IMR-90 (cell line): Measurements from ENCODE around the gene KCNMB1. TPM values are rescaled to one million over a fixed set of nuclear protein-coding genes. Genes with fewer than 3 reads are reported as not detected.
A peak's percentile ranks its signal among the peaks of the same experiment; 100 is the strongest.

ENCODE experiments used
- ATAC-seq: fragments of 200-7000 bp; cut with Tn5 transposase; 2 replicates; pipeline ENCODE4 v1.9.1; 2020; ENCODE audit warnings: low read depth, mild to moderate bottlenecking, moderate library complexity
- BruUV-seq: library from RNA; stranded (reverse); fragments of 400-500 nt; replicated peaks from 2 replicates; lab custom pipeline; 2021; lab: Mats Ljungman, UMichigan
- CTCF ChIA-PET: fragments of 300-600 bp; formaldehyde crosslinking; extraction: SDS; loops from one replicate; lab custom pipeline; 2021; ENCODE audit warnings: antibody characterized with exemption; lab: Yijun Ruan, JAX
- POLR2A ChIA-PET: fragments of 300-600 bp; sonication (Branson Sonifier 250); formaldehyde crosslinking; loops from one replicate; lab custom pipeline; 2022; ENCODE audit warnings: antibody characterized with exemption; ENCODE audit not compliant: unreplicated experiment; lab: Charles Lee
- DNase-seq: peaks from one replicate; pipeline ENCODE4 v3.0.0; 2013
- H2AFZ ChIP-seq: replicated peaks from 2 replicates; pipeline ENCODE3; 2013; ENCODE audit warnings: low read length, mild to moderate bottlenecking; ENCODE audit not compliant: poor library complexity
- H2AK5ac ChIP-seq: 2 replicates; pipeline ENCODE4 v1.6.1; 2013; ENCODE audit warnings: low read depth, low read length, inconsistent platforms
- H2AK9ac ChIP-seq: replicated peaks from 2 replicates; pipeline ENCODE3; 2013; ENCODE audit warnings: mild to moderate bottlenecking, low read depth, low read length, moderate library complexity; ENCODE audit not compliant: poor library complexity
- H2BK120ac ChIP-seq: 2 replicates; pipeline ENCODE4 v1.6.1; 2013; ENCODE audit warnings: low read depth, low read length, inconsistent platforms
- H2BK15ac ChIP-seq: 3 replicates; pipeline ENCODE4 v1.6.1; 2013; ENCODE audit warnings: low read depth, low read length, inconsistent platforms
- H2BK20ac ChIP-seq: 2 replicates; pipeline ENCODE4 v1.6.1; 2013; ENCODE audit warnings: low read depth, mild to moderate bottlenecking, inconsistent platforms, low read length, moderate library complexity
- H2BK5ac ChIP-seq: 2 replicates; pipeline ENCODE4 v1.6.1; 2013; ENCODE audit warnings: mild to moderate bottlenecking, low read depth, low read length, inconsistent platforms; ENCODE audit not compliant: poor library complexity, severe bottlenecking
- H3K14ac ChIP-seq: replicated peaks from 2 replicates; pipeline ENCODE4 v1.6.1; 2013; ENCODE audit warnings: low read depth, low read length, inconsistent platforms
- H3K18ac ChIP-seq: 2 replicates; pipeline ENCODE4 v1.6.1; 2013; ENCODE audit warnings: low read depth, low read length, control low read depth
- H3K23ac ChIP-seq: 2 replicates; pipeline ENCODE4 v1.6.1; 2013; ENCODE audit warnings: low read depth, low read length, inconsistent platforms
- H3K27ac ChIP-seq: 2 replicates; pipeline ENCODE4 v1.5.1; 2013; ENCODE audit warnings: mild to moderate bottlenecking, control low read depth, low read length; ENCODE audit not compliant: insufficient read depth
- H3K27me3 ChIP-seq: 2 replicates; pipeline ENCODE4 v1.6.1; 2013; ENCODE audit warnings: low read length; ENCODE audit not compliant: control insufficient read depth, insufficient read depth
- H3K36me3 ChIP-seq: 2 replicates; pipeline ENCODE4 v1.6.1; 2013; ENCODE audit warnings: low read length, mixed read lengths; ENCODE audit not compliant: control insufficient read depth, insufficient read depth
- H3K4ac ChIP-seq: 2 replicates; pipeline ENCODE4 v1.6.1; 2013; ENCODE audit warnings: low read depth, low read length, inconsistent platforms
- H3K4me1 ChIP-seq: 2 replicates; pipeline ENCODE4 v1.6.1; 2013; ENCODE audit warnings: low read length, mixed read lengths; ENCODE audit not compliant: control insufficient read depth, insufficient read depth
- H3K4me2 ChIP-seq: 2 replicates; pipeline ENCODE4 v1.6.1; 2013; ENCODE audit warnings: low read depth, mild to moderate bottlenecking, control low read depth, low read length, moderate library complexity
- H3K4me3 ChIP-seq: 2 replicates; pipeline ENCODE4 v1.5.1; 2013; ENCODE audit warnings: low read depth, mild to moderate bottlenecking, control low read depth, low read length, moderate library complexity; ENCODE audit not compliant: insufficient read depth
- H3K56ac ChIP-seq: 2 replicates; pipeline ENCODE4 v1.6.1; 2013; ENCODE audit warnings: low read length, inconsistent platforms; ENCODE audit not compliant: insufficient read depth; ENCODE audit errors: extremely low read depth
- H3K79me1 ChIP-seq, 2 experiments: 2 replicates each; pipeline ENCODE4 v1.6.1; 2013; ENCODE audit warnings: low read length in 2 of 2, inconsistent platforms in 1 of 2, low read depth in 1 of 2
- H3K9ac ChIP-seq: 2 replicates; pipeline ENCODE4 v1.6.1; 2013; ENCODE audit warnings: low read depth, low read length, control low read depth
- H3K9me1 ChIP-seq: 2 replicates; pipeline ENCODE4 v1.6.1; 2013; ENCODE audit warnings: low read length, inconsistent platforms; ENCODE audit not compliant: insufficient read depth
- H3K9me3 ChIP-seq: 2 replicates; pipeline ENCODE4 v1.6.1; 2013; ENCODE audit warnings: low read length; ENCODE audit not compliant: control insufficient read depth, insufficient read depth
- H4K20me1 ChIP-seq: 2 replicates; pipeline ENCODE4 v1.6.1; 2013; ENCODE audit warnings: low read length, inconsistent platforms; ENCODE audit not compliant: insufficient read depth
- H4K5ac ChIP-seq: 2 replicates; pipeline ENCODE4 v1.6.1; 2013; ENCODE audit warnings: mild to moderate bottlenecking, low read depth, low read length, control low read depth
- H4K8ac ChIP-seq, 2 experiments: 2 replicates each; pipeline ENCODE4 v1.6.1; 2013; ENCODE audit warnings: low read depth in 2 of 2, low read length in 2 of 2, control low read depth in 1 of 2, inconsistent platforms in 1 of 2
- H4K91ac ChIP-seq: 2 replicates; pipeline ENCODE4 v1.6.1; 2013; ENCODE audit warnings: low read depth, low read length, inconsistent platforms; ENCODE audit not compliant: insufficient read depth
- CEBPB ChIP-seq: IDR thresholded peaks from 2 replicates; pipeline ENCODE4 v1.6.1; 2012; ENCODE audit warnings: low read depth, low read length, improper control_type of control experiment
- CHD1 ChIP-seq: IDR thresholded peaks from 2 replicates; pipeline ENCODE4 v1.6.1; 2012; ENCODE audit warnings: low read depth, low read length, improper control_type of control experiment
- FOS ChIP-seq: fragments of 150-350 bp; IDR thresholded peaks from 2 replicates; pipeline ENCODE4 v1.6.1; 2016; ENCODE audit warnings: low read depth, low read length
- MAFK ChIP-seq: IDR thresholded peaks from 2 replicates; pipeline ENCODE4 v1.6.1; 2012; ENCODE audit warnings: low read depth, low read length, improper control_type of control experiment
- MXI1 ChIP-seq: IDR thresholded peaks from 2 replicates; pipeline ENCODE4 v1.6.1; 2012; ENCODE audit warnings: low read depth, mild to moderate bottlenecking, low read length, moderate library complexity, borderline replicate concordance
- NFE2L2 ChIP-seq: fragments of 150-350 bp; IDR thresholded peaks from 2 replicates; pipeline ENCODE4 v1.6.1; 2016; ENCODE audit warnings: low read depth, mild to moderate bottlenecking, low read length
- POLR2A ChIP-seq: IDR thresholded peaks from 2 replicates; pipeline ENCODE4 v1.6.1; 2012; ENCODE audit warnings: mild to moderate bottlenecking, low read depth, low read length
- RAD21 ChIP-seq: IDR thresholded peaks from 2 replicates; pipeline ENCODE4 v1.6.1; 2012; ENCODE audit warnings: low read length, improper control_type of control experiment
- RFX5 ChIP-seq: IDR thresholded peaks from 2 replicates; pipeline ENCODE4 v1.8.0; 2012; ENCODE audit warnings: low read depth, mild to moderate bottlenecking, low read length, moderate library complexity
- WGBS, 2 experiments: methylation state at CpG; one replicate each; pipeline versions ENCODE4 v1.1.5 to v1.1.7; 2013; ENCODE audit warnings: missing lambda C conversion rate in 2 of 2; ENCODE audit not compliant: insufficient read length in 1 of 2; ENCODE audit errors: extremely low coverage in 2 of 2; 5-methylcytosine and 5-hydroxymethylcytosine counted together
- dilution Hi-C: fragments of 300-500 bp; cut with HindIII; formaldehyde crosslinking; loops from one replicate; pipeline ENCODE4 v1.14.3; 2018; ENCODE audit warnings: low sequenced_read_pairs; ENCODE audit not compliant: unreplicated experiment
- in situ Hi-C: fragments of 300-500 bp; cut with MboI; formaldehyde crosslinking; loops from 3 replicates; pipeline ENCODE4 v1.14.3; 2019; ENCODE audit warnings: low sequenced_read_pairs, inconsistent platforms, mixed read lengths
- intact Hi-C: fragments of 100-400 bp; cut with micrococcal nuclease; formaldehyde crosslinking; loops from 2 replicates; pipeline ENCODE4 v1.10.0; 2022
- polyA plus RNA-seq, 3 experiments: library from polyadenylated mRNA; depleted of rRNA; stranded (reverse); fragments of >200 nt; gene quantifications; 2 replicates each; pipeline ENCODE4 v1.2.3, GENCODE V29; 2012; ENCODE audit warnings: low replicate concordance in 1 of 3
- total RNA-seq: library from RNA; depleted of rRNA; stranded (reverse); fragments of >200 nt; gene quantifications from 2 replicates; pipeline ENCODE4 v1.2.3, GENCODE V29; 2012
- TF ChIP-seq, protein P1 (sequence below): fragments of 150-350 bp; IDR thresholded peaks from 2 replicates; pipeline ENCODE4 v1.6.1; 2017; ENCODE audit warnings: mild to moderate bottlenecking, antibody characterized with exemption, low read length, low read depth
- TF ChIP-seq, protein P2 (sequence below): fragments of 150-350 bp; IDR thresholded peaks from 2 replicates; pipeline ENCODE4 v1.6.1; 2016; ENCODE audit warnings: low read depth, mild to moderate bottlenecking, low read length, moderate library complexity, borderline replicate concordance

Gene KCNMB1
- total and polyA plus RNA-seq, 2 of the 4 experiments (the other 2 are of a cell fraction) = not detected

DNA sequence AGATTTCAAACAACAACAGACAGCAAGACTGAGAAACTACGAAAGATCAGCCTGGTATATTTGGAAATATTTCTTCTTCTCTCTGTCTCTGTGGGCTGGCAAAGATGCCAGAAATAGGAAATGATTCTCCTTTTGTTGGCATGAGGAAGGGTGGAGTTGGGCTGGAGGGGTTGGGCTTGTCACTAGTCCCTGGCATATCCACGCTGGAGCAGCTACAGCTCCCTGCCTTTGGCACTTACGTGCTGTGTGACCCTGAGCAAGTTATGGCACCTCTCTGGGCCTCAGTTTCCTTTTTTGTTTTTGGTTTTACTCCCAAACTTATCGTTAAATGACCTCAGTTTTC is 354 bp upstream of the KCNMB1 start:
- Histone ChIP-seq H2BK20ac (no peak overlapping the region), H3K27ac (no peak overlapping the region), H3K4ac (no peak overlapping the region), H4K5ac (no peak overlapping the region), H3K9me3 (no peaks in the 10 kb centered on the region), H3K27me3 (no peaks in the 10 kb centered on the region; the same call in 1 of the 2 replicates), H2BK120ac (no peak overlapping the region), H3K14ac (no peak overlapping the region), H4K8ac (no peak overlapping the region), H4K20me1 (no peaks in the 10 kb centered on the region), H2AFZ (no peak overlapping the region), H3K79me1 (no peaks in the 10 kb centered on the region), H3K9ac (no peak overlapping the region), H3K18ac (no peak overlapping the region), H2AK9ac (peak overlapping the region; percentile 28), H2BK15ac (no peak overlapping the region), H2BK5ac (no peak overlapping the region), H3K23ac (no peak overlapping the region), H2AK5ac (no peak overlapping the region), H3K4me3 (no peak overlapping the region), H3K36me3 (no peaks in the 10 kb centered on the region), H3K56ac (no peak overlapping the region), H3K9me1 (no peaks in the 10 kb centered on the region), H4K91ac (no peak overlapping the region), H3K4me2 (no peak overlapping the region), H3K4me1 (no peaks in the 10 kb centered on the region)
- TF ChIP-seq CEBPB (no peak), FOS (no peak), MXI1 (no peak), CHD1 (no peak), NFE2L2 (no peak), MAFK (no peak), RAD21 (no peak), RFX5 (no peak), POLR2A (no peak)
- TF ChIP-seq, protein P1, sequence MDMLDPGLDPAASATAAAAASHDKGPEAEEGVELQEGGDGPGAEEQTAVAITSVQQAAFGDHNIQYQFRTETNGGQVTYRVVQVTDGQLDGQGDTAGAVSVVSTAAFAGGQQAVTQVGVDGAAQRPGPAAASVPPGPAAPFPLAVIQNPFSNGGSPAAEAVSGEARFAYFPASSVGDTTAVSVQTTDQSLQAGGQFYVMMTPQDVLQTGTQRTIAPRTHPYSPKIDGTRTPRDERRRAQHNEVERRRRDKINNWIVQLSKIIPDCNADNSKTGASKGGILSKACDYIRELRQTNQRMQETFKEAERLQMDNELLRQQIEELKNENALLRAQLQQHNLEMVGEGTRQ = no peak
- TF ChIP-seq, protein P2, sequence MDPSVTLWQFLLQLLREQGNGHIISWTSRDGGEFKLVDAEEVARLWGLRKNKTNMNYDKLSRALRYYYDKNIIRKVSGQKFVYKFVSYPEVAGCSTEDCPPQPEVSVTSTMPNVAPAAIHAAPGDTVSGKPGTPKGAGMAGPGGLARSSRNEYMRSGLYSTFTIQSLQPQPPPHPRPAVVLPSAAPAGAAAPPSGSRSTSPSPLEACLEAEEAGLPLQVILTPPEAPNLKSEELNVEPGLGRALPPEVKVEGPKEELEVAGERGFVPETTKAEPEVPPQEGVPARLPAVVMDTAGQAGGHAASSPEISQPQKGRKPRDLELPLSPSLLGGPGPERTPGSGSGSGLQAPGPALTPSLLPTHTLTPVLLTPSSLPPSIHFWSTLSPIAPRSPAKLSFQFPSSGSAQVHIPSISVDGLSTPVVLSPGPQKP = no peak
- BruUV-seq = no TSS peak
- intact Hi-C loops (no loop called here), in situ Hi-C loops (no loop called here), dilution Hi-C loops (no loop called here)
- POLR2A ChIA-PET = no interaction called here
- CTCF ChIA-PET = no interaction called here
- ATAC-seq = no peak
- DNase-seq = no peak
- WGBS, 2 experiments = no CpG with 5 or more reads among the region's 4 CpGs
